GF-D8 (cell line): ENCODE measurements around the gene ZEB2.

ENCODE experiments used
- DNase-seq: peaks from one replicate; lab custom pipeline; 2025; lab: John Stamatoyannopoulos, UW

The ZEB2 gene

DNA sequence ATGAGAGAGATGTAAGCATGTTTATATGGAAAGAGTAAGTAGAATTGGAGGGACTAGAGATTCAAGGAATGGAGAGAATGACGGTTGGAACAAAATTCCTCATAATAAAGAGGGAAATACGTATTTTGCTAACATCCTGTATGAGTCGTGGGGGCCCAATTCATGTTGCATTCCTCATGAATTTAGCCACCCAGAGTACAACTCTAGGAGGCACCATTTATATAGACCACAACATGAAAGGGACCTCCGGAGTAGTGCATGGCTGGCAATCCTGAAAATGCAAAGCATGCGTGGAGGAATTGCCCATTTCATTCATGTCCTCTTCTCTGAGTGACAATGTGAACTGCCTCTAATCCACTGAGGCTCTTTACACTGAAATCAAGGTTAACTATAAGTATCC lies 168.2 kb downstream of the ZEB2 start:
- DNase-seq: no peak

DNA sequence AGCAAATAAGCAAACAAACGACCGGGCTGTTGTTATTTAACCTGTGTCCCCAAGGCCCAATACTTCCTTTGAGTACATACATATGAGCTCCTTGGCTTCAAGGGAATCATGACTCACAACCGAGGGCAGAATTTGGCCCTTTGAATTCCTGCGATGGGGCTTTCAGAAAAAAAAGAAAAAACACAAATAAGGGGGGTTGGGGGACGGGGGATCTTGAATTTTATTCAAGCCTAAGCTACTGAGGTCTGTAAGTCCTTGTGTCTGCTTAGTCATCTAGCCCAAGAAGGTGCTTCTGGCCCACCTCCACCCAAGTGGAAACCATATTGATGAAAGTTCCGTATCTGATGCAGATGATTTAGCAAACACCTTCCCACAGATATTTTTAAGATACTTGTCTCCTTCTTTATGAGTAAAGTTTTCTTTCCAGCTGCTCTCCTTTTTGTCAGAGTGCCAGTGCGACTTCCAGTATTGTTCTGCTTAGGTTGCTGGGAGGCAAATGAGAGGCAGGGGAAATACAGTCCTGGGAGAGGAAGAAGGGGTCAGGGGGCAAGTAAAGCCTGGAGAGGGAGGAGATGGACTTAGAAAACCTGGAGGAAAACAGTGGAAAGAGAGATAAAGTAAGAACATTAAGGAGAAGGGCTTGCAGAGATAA lies 169.6 kb downstream of the ZEB2 start:
- no peak for DNase-seq

DNA sequence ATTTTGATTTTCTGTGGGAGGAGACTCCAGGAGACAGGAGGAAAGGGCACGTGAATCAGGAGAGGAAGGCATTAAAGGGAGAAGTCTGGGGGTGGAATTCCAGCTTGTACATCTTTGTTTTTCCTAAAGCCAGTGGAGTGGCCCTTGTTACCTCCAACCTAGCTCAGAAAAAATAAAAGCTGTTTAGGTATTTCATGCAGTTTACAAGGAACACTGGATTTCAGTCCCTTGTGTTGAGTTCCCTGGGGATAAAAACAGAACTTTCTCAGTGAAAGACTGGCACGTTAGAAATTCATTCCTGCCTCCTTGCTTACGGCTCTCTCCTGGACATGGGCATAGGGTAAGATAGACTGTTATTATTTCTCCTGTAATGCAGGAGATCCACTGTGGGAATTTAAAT lies 170.2 kb downstream of the ZEB2 start:
- no peak for DNase-seq

DNA sequence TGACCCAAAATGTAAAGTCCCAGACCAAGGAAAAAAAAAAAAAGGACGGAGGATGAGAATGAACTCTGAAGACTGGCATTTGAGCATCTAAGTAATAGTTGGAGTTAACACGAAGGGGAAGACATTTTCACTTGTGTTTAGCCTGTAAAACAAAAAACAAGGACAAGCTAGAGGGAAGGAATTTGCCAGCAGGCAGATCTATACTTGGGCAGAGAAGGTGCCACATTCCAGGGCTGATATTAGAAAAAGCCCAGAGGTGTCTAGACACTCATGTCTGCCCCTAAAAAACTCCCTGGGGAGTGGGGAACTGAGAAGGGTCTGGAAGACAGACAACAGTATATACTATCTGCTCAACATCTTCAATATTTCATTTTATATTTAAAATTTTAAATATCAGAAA lies 171.1 kb downstream of the ZEB2 start:
- no peak for DNase-seq

DNA sequence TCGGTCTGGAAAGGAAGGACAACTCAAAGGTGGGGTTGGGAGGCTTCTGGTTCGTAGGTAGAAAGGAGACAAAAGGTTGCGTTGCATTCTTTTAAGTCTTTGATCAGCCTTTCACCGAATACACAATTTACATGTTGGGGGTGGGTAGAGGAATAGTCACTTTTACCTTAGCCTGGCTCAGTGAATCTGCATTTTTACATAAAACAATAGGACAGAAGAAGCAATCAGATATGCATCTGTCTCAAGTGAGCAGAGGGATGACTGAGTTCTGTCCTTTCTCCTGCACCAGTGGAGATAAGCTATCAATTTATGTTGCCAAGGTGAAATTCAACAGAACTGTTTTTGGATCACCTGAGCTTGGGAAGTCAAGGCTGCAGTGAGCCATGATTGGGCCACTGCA lies 173.7 kb downstream of the ZEB2 start:
- DNase-seq: no peak

DNA sequence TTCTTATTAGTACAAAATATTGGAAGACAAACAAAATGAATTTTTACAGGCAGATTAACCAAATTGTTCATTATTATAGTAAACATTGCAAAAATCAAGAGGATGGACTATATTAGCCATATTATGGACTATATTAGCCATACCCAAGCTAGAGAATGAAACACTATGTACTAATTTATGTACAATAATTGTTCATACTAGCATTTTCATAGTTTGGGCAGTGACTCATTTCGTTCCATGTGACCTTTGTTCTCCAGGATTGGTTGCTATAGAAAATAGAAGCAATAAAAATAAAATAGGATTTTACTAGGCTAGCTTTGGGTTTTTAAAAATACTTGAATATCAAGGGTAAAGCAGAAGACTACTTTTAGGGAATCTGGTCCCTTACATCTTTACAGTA lies 176.8 kb downstream of the ZEB2 start:
- no peak for DNase-seq

DNA sequence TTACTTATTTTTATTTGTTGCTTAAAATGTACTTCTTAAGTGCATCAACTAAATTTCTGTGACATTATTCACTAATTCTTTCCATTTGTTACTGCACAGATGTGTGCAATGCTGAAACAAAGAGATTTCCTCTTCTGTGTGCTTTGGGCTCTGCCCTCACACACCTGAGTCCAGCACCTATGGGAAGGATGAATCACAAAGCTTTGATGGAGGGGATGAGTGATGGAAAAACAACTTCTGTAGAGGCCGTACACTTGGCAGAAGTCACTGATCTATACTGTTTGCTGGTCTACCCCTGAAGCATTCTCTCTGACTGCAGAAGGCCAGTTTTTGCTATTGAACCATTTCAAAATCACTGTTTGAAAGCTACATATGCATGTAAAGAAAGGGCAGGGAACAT lies 178.4 kb downstream of the ZEB2 start:
- DNase-seq: no peak

DNA sequence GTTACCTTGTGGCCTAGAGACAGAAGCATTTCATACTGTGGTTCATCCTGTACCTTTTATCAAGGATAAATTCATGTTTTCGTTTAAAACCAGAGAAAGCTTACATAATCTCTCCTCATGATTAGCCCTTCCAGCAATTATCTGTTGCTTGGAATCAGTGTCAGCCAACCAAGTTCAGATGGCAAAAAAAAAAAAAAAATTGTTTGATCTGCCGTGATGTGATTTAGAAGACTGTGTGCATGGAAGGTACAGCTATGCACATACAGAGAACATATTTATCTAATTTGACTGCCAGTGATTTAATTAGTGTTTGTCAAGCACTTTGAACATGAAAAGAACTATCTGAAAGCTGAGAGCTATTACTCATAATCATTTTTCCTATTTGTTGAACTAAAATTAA lies 180.9 kb downstream of the ZEB2 start:
- no peak for DNase-seq

DNA sequence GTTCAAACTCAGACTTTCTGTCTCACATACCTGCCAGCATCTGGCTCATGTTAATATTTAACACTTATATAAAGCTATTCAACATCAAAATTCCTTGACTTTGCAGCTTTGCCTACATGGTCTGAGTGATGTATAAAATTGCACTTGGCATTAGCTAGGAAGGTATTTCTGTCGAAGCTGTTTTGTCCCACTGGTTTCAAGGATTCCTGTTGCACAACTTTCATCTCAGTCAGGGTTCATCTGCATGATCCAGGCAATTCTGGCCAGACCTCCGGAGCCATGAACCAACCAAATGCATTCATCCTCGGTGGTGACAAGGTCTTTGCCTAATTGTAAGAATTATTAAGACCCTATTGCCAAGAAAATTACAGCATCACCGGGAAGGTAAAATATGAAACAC lies 185.4 kb downstream of the ZEB2 start:
- no peak for DNase-seq
